ENCODE results near the gene STAB2.

Gene STAB2

GRCh38 chr12:103696101-103696500 is 109.0 kb downstream of the STAB2 start:
- DNase-seq: peak; percentile 41 to 80

- peak; percentile 47 to 81 for DNase-seq
Measured at GRCh38 chr12:103697971-103698751, 111.1 kb downstream of the STAB2 start.

GRCh38 chr12:103698752-103699560 is 111.9 kb downstream of the STAB2 start:
- peak; percentile 88 to 96 for DNase-seq

GRCh38 chr12:103705098-103705497 is 118.0 kb downstream of the STAB2 start:
- no peak for DNase-seq

- DNase-seq: no peak
Measured at GRCh38 chr12:103705927-103706326, 118.9 kb downstream of the STAB2 start.

- DNase-seq: no peak
Measured at GRCh38 chr12:103707446-103707845, 120.4 kb downstream of the STAB2 start.

- DNase-seq: no peak
Measured at GRCh38 chr12:103710544-103710943, 123.5 kb downstream of the STAB2 start.

GRCh38 chr12:103712216-103712615 is 125.1 kb downstream of the STAB2 start:
- DNase-seq: no peak

GRCh38 chr12:103715494-103715893 is 128.4 kb downstream of the STAB2 start:
- DNase-seq: no peak

GRCh38 chr12:103716517-103717196 is 129.6 kb downstream of the STAB2 start:
- no peak for DNase-seq

- no peak for DNase-seq
Measured at GRCh38 chr12:103725398-103725797, 138.3 kb downstream of the STAB2 start.

- DNase-seq: no peak
Measured at GRCh38 chr12:103727638-103728037, 140.6 kb downstream of the STAB2 start.

- no peak for DNase-seq
Measured at GRCh38 chr12:103728323-103728722, 141.2 kb downstream of the STAB2 start.

GRCh38 chr12:103729499-103729898 is 142.4 kb downstream of the STAB2 start:
- no peak for DNase-seq

GRCh38 chr12:103731539-103731938 is 144.5 kb downstream of the STAB2 start:
- DNase-seq: no peak

- DNase-seq: no peak
Measured at GRCh38 chr12:103734863-103735262, 147.8 kb downstream of the STAB2 start.

GRCh38 chr12:103735291-103735690 is 148.2 kb downstream of the STAB2 start:
- DNase-seq: no peak

- no peak for DNase-seq
Measured at GRCh38 chr12:103736572-103736971, 149.5 kb downstream of the STAB2 start.

GRCh38 chr12:103737881-103738280 is 150.8 kb downstream of the STAB2 start:
- no peak for DNase-seq

GRCh38 chr12:103742349-103742932 is 155.4 kb downstream of the STAB2 start:
- DNase-seq: no peak

- DNase-seq: no peak
Measured at GRCh38 chr12:103743788-103744187, 156.7 kb downstream of the STAB2 start.

- no peak for DNase-seq
Measured at GRCh38 chr12:103745962-103746361, 158.9 kb downstream of the STAB2 start.

- no peak for DNase-seq
Measured at GRCh38 chr12:103748002-103748401, 160.9 kb downstream of the STAB2 start.

Measured in inflammatory macrophage treated with lipopolysaccharide for 1 hour (primary cell).